ENCODE data around the gene SNAPIN.

The SNAPIN gene

GRCh38 chr1:153646672-153647345, 11.7 kb upstream of the SNAPIN start:
- H3K36me3 ChIP-seq (ENCODE audit: control insufficient read depth, low read length): peaks cover 55% of the 10 kb centered on the region
- no peaks in the 10 kb centered on the region for H3K9me2 ChIP-seq (replicated peaks; ENCODE audit: control insufficient read depth, low read length)
- no peaks in the 10 kb centered on the region for H3K27me3 ChIP-seq (ENCODE audit: control insufficient read depth, low read length)
- H3K4me3 ChIP-seq (ENCODE audit: low read length): no peak overlapping the region
- no peaks in the 10 kb centered on the region for H3K4me1 ChIP-seq (ENCODE audit: control insufficient read depth, low read length)
- no peaks in the 10 kb centered on the region for H4K20me1 ChIP-seq (ENCODE audit: control insufficient read depth, insufficient read depth, low read depth, low read length)
- H3K79me2 ChIP-seq (ENCODE audit: control insufficient read depth, low read length): no peaks in the 10 kb centered on the region; the same call in 1 of the 2 replicates
- no peak overlapping the region for H3K4me2 ChIP-seq (ENCODE audit: low read length)
- TF ChIP-seq EZH2phosphoT487 (IDR thresholded peaks at IDR 0.05; ENCODE audit: borderline replicate concordance, low read length) (no peak), CTCF (IDR thresholded peaks at IDR 0.05; ENCODE audit: low read depth, low read length, poor library complexity, severe bottlenecking) (no peak)
- H3K27ac ChIP-seq (ENCODE audit: low read depth, low read length): no peak overlapping the region
- peaks cover 17% of the 10 kb centered on the region for H3F3A ChIP-seq (ENCODE audit: control insufficient read depth, insufficient read depth)
- no peaks in the 10 kb centered on the region for H3K9me3 ChIP-seq (ENCODE audit: control insufficient read depth, insufficient read depth, low read length)

- H3K27ac ChIP-seq (ENCODE audit: low read depth, low read length): no peak overlapping the region
- peaks cover 17% of the 10 kb centered on the region for H3F3A ChIP-seq (ENCODE audit: control insufficient read depth, insufficient read depth)
- H3K9me2 ChIP-seq (replicated peaks; ENCODE audit: control insufficient read depth, low read length): no peaks in the 10 kb centered on the region
- no peaks in the 10 kb centered on the region for H3K9me3 ChIP-seq (ENCODE audit: control insufficient read depth, insufficient read depth, low read length)
- H3K4me2 ChIP-seq (ENCODE audit: low read length): no peak overlapping the region
- no peak overlapping the region for H3K4me3 ChIP-seq (ENCODE audit: low read length)
- H4K20me1 ChIP-seq (ENCODE audit: control insufficient read depth, insufficient read depth, low read depth, low read length): no peaks in the 10 kb centered on the region
- H3K79me2 ChIP-seq (ENCODE audit: control insufficient read depth, low read length): no peaks in the 10 kb centered on the region
- no peak for TF ChIP-seq EZH2phosphoT487 (IDR thresholded peaks at IDR 0.05; ENCODE audit: borderline replicate concordance, low read length)
- no peak for TF ChIP-seq CTCF (IDR thresholded peaks at IDR 0.05; ENCODE audit: low read depth, low read length, poor library complexity, severe bottlenecking)
- H3K36me3 ChIP-seq (ENCODE audit: control insufficient read depth, low read length): peaks cover 50% of the 10 kb centered on the region
- H3K27me3 ChIP-seq (ENCODE audit: control insufficient read depth, low read length): no peaks in the 10 kb centered on the region
- no peaks in the 10 kb centered on the region for H3K4me1 ChIP-seq (ENCODE audit: control insufficient read depth, low read length)
These were observed 11.2 kb upstream of the SNAPIN start for GRCh38 chr1:153647346-153647714.

- Histone ChIP-seq H3K36me3 (ENCODE audit: control insufficient read depth, low read length) (peaks cover 42% of the 10 kb centered on the region), H3K9me3 (ENCODE audit: control insufficient read depth, insufficient read depth, low read length) (no peaks in the 10 kb centered on the region), H3K9me2 (replicated peaks; ENCODE audit: control insufficient read depth, low read length) (no peaks in the 10 kb centered on the region), H3K79me2 (ENCODE audit: control insufficient read depth, low read length) (no peaks in the 10 kb centered on the region), H3F3A (ENCODE audit: control insufficient read depth, insufficient read depth) (peaks cover 17% of the 10 kb centered on the region), H3K4me3 (ENCODE audit: low read length) (no peak overlapping the region), H3K27ac (ENCODE audit: low read depth, low read length) (no peak overlapping the region), H3K4me2 (ENCODE audit: low read length) (no peak overlapping the region), H4K20me1 (ENCODE audit: control insufficient read depth, insufficient read depth, low read depth, low read length) (no peaks in the 10 kb centered on the region), H3K27me3 (ENCODE audit: control insufficient read depth, low read length) (no peaks in the 10 kb centered on the region), H3K4me1 (ENCODE audit: control insufficient read depth, low read length) (no peaks in the 10 kb centered on the region)
- TF ChIP-seq EZH2phosphoT487 (IDR thresholded peaks at IDR 0.05; ENCODE audit: borderline replicate concordance, low read length) (no peak), CTCF (IDR thresholded peaks at IDR 0.05; ENCODE audit: low read depth, low read length, poor library complexity, severe bottlenecking) (no peak)
These were observed 10.4 kb upstream of the SNAPIN start for GRCh38 chr1:153648000-153648643.

Measured in DOHH2 (cell line).